ENCODE measurements around the gene RSPO4. TPM values are rescaled to one million over a fixed set of nuclear protein-coding genes. Genes with fewer than 3 reads are reported as not detected.
"Not testable (repeated sequence)": the region's sequence is repeated elsewhere in the genome, so short reads cannot be mapped to it uniquely, and the experiment has no call there.

Gene RSPO4
- total RNA-seq, 3 donors from 2014 or later = 0.10 to 0.22 TPM; not detected in 1

GRCh38 chr20:987677-988076 lies 14.4 kb downstream of the RSPO4 start:
- intact Hi-C loops (cut with DNase I, micrococcal nuclease) = no loop called here
- Histone ChIP-seq H3K4me1 (ENCODE audit: low read depth) (no peaks in the 10 kb centered on the region), H3K4me3 (no peak overlapping the region), H3K36me3 (ENCODE audit: low read depth) (no peaks in the 10 kb centered on the region), H3K9me3 (no peaks in the 10 kb centered on the region)
- DNase-seq (no peak), ATAC-seq (no peak)
- TF ChIP-seq CTCF (IDR thresholded peaks at IDR 0.05) = no peak

- H3K4me1 ChIP-seq (ENCODE audit: low read depth) = no peaks in the 10 kb centered on the region
- TF ChIP-seq CTCF (IDR thresholded peaks at IDR 0.05) = no peak
- no peaks in the 10 kb centered on the region for H3K9me3 ChIP-seq
- intact Hi-C loops (cut with DNase I, micrococcal nuclease) = no loop called here
- no peak for DNase-seq
- H3K36me3 ChIP-seq (ENCODE audit: low read depth) = no peaks in the 10 kb centered on the region
- no peak for ATAC-seq
- no peak overlapping the region for H3K4me3 ChIP-seq
These were observed 15.3 kb downstream of the RSPO4 start for GRCh38 chr20:986733-987355.

GRCh38 chr20:984994-985393 lies 17.1 kb downstream of the RSPO4 start:
- H3K36me3 ChIP-seq (ENCODE audit: low read depth); intact Hi-C loops (cut with DNase I, micrococcal nuclease); H3K9me3 ChIP-seq; ATAC-seq; H3K4me1 ChIP-seq (ENCODE audit: low read depth); H3K4me3 ChIP-seq; DNase-seq: not testable (repeated sequence)

GRCh38 chr20:982754-983153 lies 19.4 kb downstream of the RSPO4 start:
- intact Hi-C loops (cut with DNase I, micrococcal nuclease) = no loop called here
- TF ChIP-seq CTCF (IDR thresholded peaks at IDR 0.05) = no peak

GRCh38 chr20:977021-977420 lies 25.1 kb downstream of the RSPO4 start:
- Histone ChIP-seq H3K4me1 (ENCODE audit: low read depth) (no peaks in the 10 kb centered on the region), H3K4me3 (no peak overlapping the region), H3K9me3 (no peaks in the 10 kb centered on the region), H3K36me3 (ENCODE audit: low read depth) (no peaks in the 10 kb centered on the region)
- intact Hi-C loops (cut with DNase I, micrococcal nuclease) = no loop called here
- no peak for ATAC-seq
- DNase-seq = no peak
- TF ChIP-seq CTCF (IDR thresholded peaks at IDR 0.05) = no peak

More at GRCh38 chr20:982754-983153, 19.4 kb downstream of the RSPO4 start:
- ATAC-seq (no peak), DNase-seq (no peak)
- no peaks in the 10 kb centered on the region for H3K36me3 ChIP-seq (ENCODE audit: low read depth)
- H3K4me1 ChIP-seq (ENCODE audit: low read depth) = no peaks in the 10 kb centered on the region
- no peaks in the 10 kb centered on the region for H3K9me3 ChIP-seq
- no peak overlapping the region for H3K4me3 ChIP-seq

- intact Hi-C loops (cut with DNase I, micrococcal nuclease) = no loop called here
- Histone ChIP-seq H3K4me1 (ENCODE audit: low read depth) (no peaks in the 10 kb centered on the region), H3K9me3 (no peaks in the 10 kb centered on the region), H3K36me3 (ENCODE audit: low read depth) (no peaks in the 10 kb centered on the region), H3K4me3 (no peak overlapping the region)
- DNase-seq = no peak
- ATAC-seq = no peak
- no peak for TF ChIP-seq CTCF (IDR thresholded peaks at IDR 0.05)
These were observed 26.1 kb downstream of the RSPO4 start for GRCh38 chr20:976033-976432.
